Measurements from ENCODE around the gene PMM1.

PMM1 gene

GRCh38 chr22:41598891-41599635 is 9.4 kb upstream of the PMM1 start:
- H3K27ac ChIP-seq (ENCODE audit: low read depth, low read length): no peak overlapping the region
- H3K4me3 ChIP-seq (ENCODE audit: low read length): no peak overlapping the region
- H3K79me2 ChIP-seq (ENCODE audit: control insufficient read depth, low read length): no peaks in the 10 kb centered on the region
- no peaks in the 10 kb centered on the region for H3K4me1 ChIP-seq (ENCODE audit: control insufficient read depth, low read length)
- H3K9me3 ChIP-seq (ENCODE audit: control insufficient read depth, insufficient read depth, low read length): no peaks in the 10 kb centered on the region
- H3K9me2 ChIP-seq (replicated peaks; ENCODE audit: control insufficient read depth, low read length): no peaks in the 10 kb centered on the region
- peaks cover 11% of the 10 kb centered on the region; the same call in 1 of the 2 replicates for H4K20me1 ChIP-seq (ENCODE audit: control insufficient read depth, insufficient read depth, low read depth, low read length)
- H3K36me3 ChIP-seq (ENCODE audit: control insufficient read depth, low read length): peaks cover 39% of the 10 kb centered on the region
- 0 out of 2 replicates have a peak, but pooled peaks cover 2% of the 10 kb centered on the region for H3F3A ChIP-seq (ENCODE audit: control insufficient read depth, insufficient read depth)
- no peaks in the 10 kb centered on the region for H3K27me3 ChIP-seq (ENCODE audit: control insufficient read depth, low read length)
- no peak overlapping the region for H3K4me2 ChIP-seq (ENCODE audit: low read length)
- TF ChIP-seq CTCF (IDR thresholded peaks at IDR 0.05; ENCODE audit: low read depth, low read length, poor library complexity, severe bottlenecking) (no peak), EZH2phosphoT487 (IDR thresholded peaks at IDR 0.05; ENCODE audit: borderline replicate concordance, low read length) (no peak)

- Histone ChIP-seq H3K4me3 (ENCODE audit: low read length) (no peak overlapping the region), H3K36me3 (ENCODE audit: control insufficient read depth, low read length) (peaks cover 29% of the 10 kb centered on the region), H3K27me3 (ENCODE audit: control insufficient read depth, low read length) (no peaks in the 10 kb centered on the region), H3F3A (ENCODE audit: control insufficient read depth, insufficient read depth) (0 out of 2 replicates have a peak, but pooled peaks cover 2% of the 10 kb centered on the region), H3K79me2 (ENCODE audit: control insufficient read depth, low read length) (no peaks in the 10 kb centered on the region), H3K4me2 (ENCODE audit: low read length) (no peak overlapping the region), H3K9me2 (replicated peaks; ENCODE audit: control insufficient read depth, low read length) (no peaks in the 10 kb centered on the region), H3K27ac (ENCODE audit: low read depth, low read length) (no peak overlapping the region), H3K4me1 (ENCODE audit: control insufficient read depth, low read length) (no peaks in the 10 kb centered on the region), H4K20me1 (ENCODE audit: control insufficient read depth, insufficient read depth, low read depth, low read length) (peaks cover 8% of the 10 kb centered on the region; the same call in 1 of the 2 replicates), H3K9me3 (ENCODE audit: control insufficient read depth, insufficient read depth, low read length) (no peaks in the 10 kb centered on the region)
- TF ChIP-seq EZH2phosphoT487 (IDR thresholded peaks at IDR 0.05; ENCODE audit: borderline replicate concordance, low read length) (no peak), CTCF (IDR thresholded peaks at IDR 0.05; ENCODE audit: low read depth, low read length, poor library complexity, severe bottlenecking) (no peak)
Measured at GRCh38 chr22:41598081-41598480, 8.4 kb upstream of the PMM1 start.

- Histone ChIP-seq H3K9me3 (ENCODE audit: control insufficient read depth, insufficient read depth, low read length) (no peaks in the 10 kb centered on the region), H3K4me3 (ENCODE audit: low read length) (no peak overlapping the region), H4K20me1 (ENCODE audit: control insufficient read depth, insufficient read depth, low read depth, low read length) (peaks cover 8% of the 10 kb centered on the region; the same call in 1 of the 2 replicates), H3K27me3 (ENCODE audit: control insufficient read depth, low read length) (no peaks in the 10 kb centered on the region), H3K4me2 (ENCODE audit: low read length) (no peak overlapping the region), H3K27ac (ENCODE audit: low read depth, low read length) (no peak overlapping the region), H3K79me2 (ENCODE audit: control insufficient read depth, low read length) (no peaks in the 10 kb centered on the region), H3F3A (ENCODE audit: control insufficient read depth, insufficient read depth) (0 out of 2 replicates have a peak, but pooled peaks cover 2% of the 10 kb centered on the region), H3K4me1 (ENCODE audit: control insufficient read depth, low read length) (no peaks in the 10 kb centered on the region), H3K36me3 (ENCODE audit: control insufficient read depth, low read length) (peaks cover 25% of the 10 kb centered on the region), H3K9me2 (replicated peaks; ENCODE audit: control insufficient read depth, low read length) (no peaks in the 10 kb centered on the region)
- TF ChIP-seq EZH2phosphoT487 (IDR thresholded peaks at IDR 0.05; ENCODE audit: borderline replicate concordance, low read length): no peak
Measured at GRCh38 chr22:41597635-41597953, 8.0 kb upstream of the PMM1 start.
